Epithelial cell of proximal tubule (primary cell): ENCODE results near the gene ALKBH5. TPM values are rescaled to one million over a fixed set of nuclear protein-coding genes. Genes with fewer than 3 reads are reported as not detected.

Experiments
- DNase-seq: peaks from one replicate; pipeline ENCODE4 v3.0.0-alpha.2; 2011; ENCODE audit warnings: low read depth
- H3K4me3 ChIP-seq: 2 replicates; pipeline ENCODE4 v1.5.1; 2011; ENCODE audit warnings: low read depth, mild to moderate bottlenecking, low read length
- CTCF ChIP-seq: conservative IDR thresholded peaks from 2 replicates; pipeline ENCODE4 v1.5.1; 2012; ENCODE audit warnings: low read depth, mild to moderate bottlenecking, low read length
- total RNA-seq: library from RNA; depleted of rRNA; stranded (reverse); fragments of >200 nt; gene quantifications from 2 replicates; pipeline ENCODE4 v1.2.3, GENCODE V29; 2015

Gene ALKBH5
- total RNA-seq, 1 donor from 2014 or later, result 81.2 TPM

DNA sequence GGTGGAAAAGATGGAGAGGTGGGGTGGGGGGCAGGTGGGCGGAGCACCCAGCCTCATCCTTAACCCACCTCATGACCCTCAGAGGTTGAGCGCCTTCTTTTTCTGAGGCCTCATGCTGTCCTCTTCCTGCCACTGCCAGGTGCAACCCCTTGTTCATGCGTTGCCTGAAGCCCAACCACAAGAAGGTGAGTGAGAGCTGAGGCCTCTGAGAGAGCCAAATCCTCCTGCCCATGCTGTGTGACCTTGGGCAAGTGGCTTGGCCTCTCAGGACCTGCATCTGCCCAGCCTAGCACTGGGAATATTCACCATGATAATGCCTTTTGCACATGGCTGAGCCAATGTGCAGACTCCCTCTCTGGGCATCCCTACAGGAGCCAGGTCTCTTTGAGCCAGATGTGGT, 43.0 kb upstream of the ALKBH5 start:
- no peak overlapping the region for H3K4me3 ChIP-seq
- DNase-seq, result no peak
- no peak for TF ChIP-seq CTCF

DNA sequence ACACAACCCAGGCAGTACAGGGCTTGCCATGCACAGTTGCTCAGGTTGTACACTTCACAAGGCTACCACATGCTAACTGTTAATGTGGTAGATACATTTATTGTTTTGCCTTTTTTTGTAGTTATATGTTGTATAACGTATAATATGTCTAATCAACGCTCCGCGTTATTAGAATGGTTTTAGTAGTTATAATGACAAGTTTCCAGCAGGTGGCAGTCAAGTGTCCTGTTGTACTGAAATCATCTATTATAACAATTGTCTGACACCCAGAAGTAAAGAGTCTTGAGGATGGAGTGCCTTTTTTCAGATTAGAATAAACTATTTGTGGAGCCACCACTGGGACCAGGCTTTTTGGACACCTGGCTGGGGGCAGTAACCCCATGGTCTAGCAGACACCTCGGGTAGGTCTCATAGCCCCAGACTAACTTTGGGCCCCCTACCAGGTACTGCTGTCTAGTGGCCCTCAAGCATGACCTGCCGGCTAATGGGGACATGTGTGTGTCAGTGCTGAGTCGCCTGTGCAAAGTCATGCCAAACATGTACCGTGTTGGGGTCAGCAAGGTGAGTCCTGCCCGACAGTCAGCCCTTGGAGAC, 42.3 kb upstream of the ALKBH5 start:
- H3K4me3 ChIP-seq, result no peak overlapping the region
- no peak for DNase-seq
- TF ChIP-seq CTCF, result peak; percentile 63

DNA sequence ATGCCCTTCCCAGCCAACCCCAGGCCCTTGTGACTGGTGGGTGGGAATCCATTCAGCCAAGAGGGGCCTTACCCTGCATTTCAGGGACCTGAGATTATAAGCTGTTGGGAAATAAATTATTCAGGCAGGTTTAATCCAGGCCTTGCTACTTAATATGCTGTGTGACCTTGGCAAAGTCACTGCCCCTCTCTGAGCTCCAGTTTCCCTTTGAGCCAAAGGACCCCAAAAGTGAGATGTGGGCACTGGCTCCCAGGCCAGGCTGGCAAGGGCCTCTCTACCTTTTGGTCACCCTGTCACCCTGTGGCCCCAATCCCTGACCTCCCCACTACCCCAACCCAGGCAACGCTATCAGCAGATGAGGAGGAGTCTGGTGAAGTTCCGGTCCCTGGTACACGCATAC, 41.2 kb upstream of the ALKBH5 start:
- TF ChIP-seq CTCF, result no peak
- no peak for DNase-seq
- H3K4me3 ChIP-seq, result no peak overlapping the region

DNA sequence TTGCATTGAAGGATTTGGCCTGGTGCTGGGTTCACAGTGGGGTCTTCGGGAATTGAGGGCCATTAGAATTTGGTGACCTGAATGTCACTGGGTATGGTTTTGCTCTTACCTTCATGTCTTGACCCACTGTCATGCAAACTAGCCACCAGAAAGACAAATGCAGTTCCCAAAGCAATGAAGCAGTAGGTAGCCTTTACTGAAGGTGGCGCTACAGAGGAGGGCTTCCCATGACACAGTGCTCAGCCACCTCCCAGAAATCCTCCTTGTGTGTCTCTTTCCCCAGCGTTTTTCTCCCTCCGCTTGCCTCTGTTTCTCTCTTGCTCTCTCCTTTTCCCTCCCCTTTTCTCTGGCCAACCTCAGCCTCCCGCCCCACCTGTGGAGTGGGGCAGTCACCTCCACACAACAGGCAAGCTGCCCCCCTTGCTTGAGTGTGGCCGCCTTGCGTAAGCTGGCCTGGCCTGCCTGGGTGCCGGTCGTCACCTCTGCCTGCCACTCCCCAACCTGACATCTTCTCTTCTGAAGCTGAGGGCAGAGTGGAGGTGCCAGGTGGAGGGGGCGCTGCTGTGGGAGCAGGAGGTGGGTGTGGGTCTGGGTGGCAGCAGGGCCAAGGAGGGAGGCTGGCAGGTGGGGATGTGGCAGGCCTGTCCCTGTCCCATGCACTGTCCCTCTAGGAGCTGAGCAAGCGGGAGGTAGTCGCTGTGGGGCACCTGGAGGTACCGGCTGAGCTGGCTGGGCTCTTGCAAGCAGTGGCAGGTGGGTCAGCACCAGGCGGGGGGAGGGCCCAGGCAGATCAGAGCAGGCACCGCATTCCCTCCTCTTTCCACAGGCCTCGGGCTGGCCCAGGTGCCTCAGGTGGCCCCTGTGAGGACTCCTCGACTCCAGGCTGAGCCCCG, 40.3 kb upstream of the ALKBH5 start:
- H3K4me3 ChIP-seq, result no peak overlapping the region
- no peak for DNase-seq
- TF ChIP-seq CTCF, result peak; percentile 44

- H3K4me3 ChIP-seq, result no peak overlapping the region
- no peak for DNase-seq
- TF ChIP-seq CTCF, result no peak
Observed at GRCh38 chr17:18144261-18144660, 39.4 kb upstream of the ALKBH5 start.

GRCh38 chr17:18144855-18145254, 38.8 kb upstream of the ALKBH5 start:
- no peak for DNase-seq
- TF ChIP-seq CTCF, result no peak
- no peak overlapping the region for H3K4me3 ChIP-seq
